Femur (tissue), 1 donor: ENCODE measurements around the gene SGO1.
"Not testable (repeated sequence)": the region's sequence is repeated elsewhere in the genome, so short reads cannot be mapped to it uniquely, and the experiment has no call there.

Source experiments
- DNase-seq: peaks from one replicate; pipeline ENCODE4 v3.0.0-alpha.2; 2017

The SGO1 gene

DNA sequence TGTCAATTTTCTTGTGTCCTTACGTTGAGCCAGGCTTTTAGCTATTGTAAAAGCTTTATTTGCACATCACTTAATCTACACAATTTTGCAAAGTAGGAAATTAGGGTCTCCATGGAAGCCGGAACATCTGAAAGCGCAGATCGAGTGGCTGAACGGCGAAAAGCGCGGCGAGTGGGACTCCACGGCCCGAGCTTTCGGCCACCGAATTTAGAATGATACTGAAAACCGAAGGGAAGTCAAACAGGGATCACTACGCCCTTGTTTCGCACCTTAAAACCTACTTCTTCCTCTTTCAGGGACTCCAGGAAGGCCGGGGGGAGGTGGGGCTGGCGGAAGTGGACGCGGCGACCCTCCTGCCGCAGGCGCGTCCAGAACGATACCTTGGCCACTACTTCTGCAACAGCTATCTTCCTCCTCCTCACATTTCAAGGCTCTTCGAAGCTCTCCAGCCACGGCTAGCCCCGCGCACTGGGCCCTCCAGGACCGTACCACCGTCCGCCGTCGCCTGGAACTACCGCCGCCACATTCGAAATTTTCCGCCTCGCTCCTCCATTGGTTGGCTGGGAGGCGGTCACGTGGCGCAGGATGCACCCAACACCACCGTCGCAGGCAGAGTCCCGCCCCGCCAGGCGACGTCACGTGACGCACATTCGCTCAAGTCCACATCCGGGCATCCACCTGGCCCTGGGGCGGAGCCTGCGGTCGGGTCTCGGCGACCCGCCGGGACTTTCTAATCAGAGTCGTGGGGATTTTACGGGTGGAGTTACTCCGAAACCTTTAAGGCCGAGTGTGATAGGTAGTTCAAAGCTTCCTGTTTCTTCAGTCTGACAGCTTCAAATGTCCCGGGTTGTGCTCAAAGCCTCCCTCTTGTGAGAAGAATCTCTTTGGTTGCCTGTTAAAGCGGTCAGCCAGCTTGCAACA, at the start of gene SGO1:
SGO1 (minus strand) TSS at position 528 of the 921 bp plus-strand sequence. CDS start 2,179 bp downstream, outside the sequence.
- peak; percentile 99 for DNase-seq

DNA sequence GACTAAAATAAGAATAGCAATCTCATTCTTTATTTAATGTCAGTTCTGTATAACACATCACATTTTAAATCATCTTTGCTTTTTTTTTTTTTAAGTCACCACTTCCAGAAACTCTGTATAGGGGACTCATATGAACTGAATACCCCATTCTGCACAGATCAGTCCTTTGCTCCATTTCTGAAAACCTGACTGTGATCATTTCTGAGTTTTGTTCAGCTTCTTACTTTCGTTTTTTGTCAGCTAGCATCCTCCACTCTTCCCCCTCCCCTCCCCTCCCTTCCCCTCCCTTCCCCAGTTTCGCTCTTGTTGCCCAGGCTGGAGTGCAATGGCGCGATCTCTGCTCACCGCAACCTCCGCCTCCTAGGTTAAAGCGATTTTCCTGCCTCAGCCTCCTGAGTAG, 49.8 kb upstream of the SGO1 start:
- no peak for DNase-seq

DNA sequence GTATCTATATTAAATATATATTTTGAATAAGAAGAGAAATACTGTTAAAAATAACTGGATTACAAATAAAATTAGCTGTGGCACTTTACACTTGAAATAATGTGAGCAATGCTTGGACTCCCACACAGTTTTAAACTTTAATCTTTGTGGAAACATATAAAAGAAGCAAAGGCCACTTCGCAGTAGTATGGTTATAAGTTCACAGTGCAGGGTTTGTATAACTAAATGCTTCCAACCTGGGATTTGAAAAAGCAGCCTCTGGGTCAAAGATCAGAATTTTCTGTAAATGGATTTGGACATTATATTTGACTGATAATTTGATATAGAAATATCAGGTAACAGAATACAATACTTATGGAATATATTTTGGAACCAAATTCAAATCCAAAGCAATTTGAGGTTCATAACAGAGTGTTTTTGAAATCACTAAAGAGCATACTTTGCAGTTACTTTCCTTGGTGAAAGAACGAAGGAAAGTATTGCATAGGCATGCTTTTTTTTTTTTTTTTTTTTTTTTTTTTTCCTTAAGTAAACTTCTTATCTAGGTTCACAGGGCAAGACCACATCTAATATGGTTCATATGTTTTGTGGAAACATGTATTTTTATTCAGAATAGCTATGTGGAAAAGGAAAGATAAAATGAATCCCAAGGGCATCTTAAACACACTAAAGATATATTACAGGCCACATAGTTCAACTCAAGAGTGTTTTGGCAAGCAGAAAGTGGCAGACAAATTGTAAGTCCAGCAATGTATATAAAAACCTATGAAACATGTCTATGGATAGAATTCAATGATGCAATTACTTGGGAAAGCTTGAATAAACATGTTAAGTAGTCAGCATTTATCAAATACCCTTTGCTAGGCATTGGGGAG, 47.1 kb upstream of the SGO1 start:
- no peak for DNase-seq

DNA sequence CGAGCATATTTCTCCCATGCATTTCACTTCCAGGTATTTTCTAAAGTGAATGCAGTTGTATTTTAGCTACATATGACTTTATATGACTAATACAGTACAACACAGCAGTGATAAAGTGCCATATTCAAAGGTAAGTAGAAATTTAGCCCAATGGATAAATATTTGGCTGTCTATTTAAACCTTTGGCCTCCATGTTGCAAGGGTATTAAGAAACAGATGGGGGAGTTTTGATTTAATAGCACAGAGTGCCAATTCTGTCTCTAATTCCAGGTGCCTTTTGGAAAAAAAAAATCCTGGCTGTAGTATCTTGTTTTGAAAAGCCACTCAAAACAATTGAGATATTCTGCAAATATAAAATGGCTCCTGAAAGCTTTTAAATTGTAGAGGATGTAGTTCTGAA, 44.9 kb upstream of the SGO1 start:
- no peak for DNase-seq

DNA sequence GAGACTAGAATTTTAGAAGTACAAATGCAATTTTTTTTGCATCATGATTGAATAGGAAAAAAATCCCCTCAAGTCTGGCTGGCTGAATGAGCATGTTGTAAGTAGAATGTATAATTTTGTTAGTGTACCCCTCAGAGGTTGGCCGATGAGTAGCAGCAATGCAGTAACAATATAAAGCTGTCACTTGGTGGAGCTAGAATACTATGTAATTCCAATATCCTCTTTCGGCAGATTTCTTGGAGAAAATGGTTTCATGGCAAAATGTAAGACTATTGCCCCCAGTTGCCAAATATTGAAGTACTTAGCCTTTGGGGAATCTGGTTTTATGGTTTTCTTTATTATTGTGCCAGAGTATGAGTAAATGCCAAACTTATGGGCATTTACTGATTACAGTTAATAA, 39.8 kb upstream of the SGO1 start:
- DNase-seq = no peak

DNA sequence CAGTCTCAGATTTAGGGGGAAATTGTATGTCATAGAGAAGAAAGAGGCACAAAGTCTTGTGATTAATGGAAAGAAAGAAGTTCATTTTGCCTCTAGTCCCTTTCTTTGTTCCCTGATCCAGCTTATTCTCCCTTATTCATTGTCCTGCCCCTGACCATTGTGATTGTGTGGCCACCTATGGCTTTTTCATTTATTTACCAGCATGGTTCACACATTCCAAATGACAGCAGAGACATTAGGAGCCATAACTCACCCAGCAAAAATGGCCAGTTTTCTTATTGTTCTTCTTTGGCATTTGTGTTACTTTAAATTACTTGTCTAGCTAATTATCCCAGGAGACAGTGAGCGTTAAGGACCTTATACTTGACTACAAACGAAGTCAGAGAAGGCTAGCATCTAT, 36.3 kb upstream of the SGO1 start:
- no peak for DNase-seq

DNA sequence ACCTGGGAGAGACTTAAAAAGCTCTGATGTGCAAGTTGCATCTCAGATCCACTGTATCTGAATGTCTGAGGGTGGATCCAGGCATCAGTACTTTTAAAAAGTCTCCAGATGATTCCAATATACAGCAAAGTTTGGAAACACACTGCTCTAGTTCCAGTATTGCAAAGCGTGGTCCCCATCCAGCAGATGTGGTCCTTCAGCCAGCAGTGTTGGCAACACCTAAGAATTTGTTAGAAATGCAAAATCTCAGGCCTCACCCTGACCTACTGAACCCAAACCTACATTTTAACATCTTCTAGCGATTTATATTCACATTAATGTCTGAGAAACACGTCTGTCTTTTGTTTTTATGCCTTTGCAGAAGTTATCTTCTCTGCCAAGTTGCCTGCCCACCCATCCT, 32.2 kb upstream of the SGO1 start:
- no peak for DNase-seq

DNA sequence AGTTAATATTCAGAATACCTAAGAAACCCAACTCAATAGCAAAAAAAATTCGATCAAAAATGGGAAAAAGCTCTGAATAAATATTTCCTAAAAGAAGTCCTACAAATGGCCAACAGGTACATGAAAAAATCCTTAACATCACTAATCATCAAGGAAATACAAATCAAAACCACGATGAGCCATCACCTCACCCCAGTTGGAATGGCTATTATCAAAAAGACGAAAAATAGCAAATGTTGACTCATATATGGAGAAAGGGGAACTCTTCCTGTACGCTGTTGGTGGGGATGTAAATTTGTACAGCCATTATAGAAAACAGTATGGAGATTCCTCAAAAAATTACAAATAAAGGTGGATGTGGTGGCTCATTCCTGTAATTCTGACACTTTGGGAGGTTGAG, 29.6 kb upstream of the SGO1 start:
- DNase-seq = no peak

DNA sequence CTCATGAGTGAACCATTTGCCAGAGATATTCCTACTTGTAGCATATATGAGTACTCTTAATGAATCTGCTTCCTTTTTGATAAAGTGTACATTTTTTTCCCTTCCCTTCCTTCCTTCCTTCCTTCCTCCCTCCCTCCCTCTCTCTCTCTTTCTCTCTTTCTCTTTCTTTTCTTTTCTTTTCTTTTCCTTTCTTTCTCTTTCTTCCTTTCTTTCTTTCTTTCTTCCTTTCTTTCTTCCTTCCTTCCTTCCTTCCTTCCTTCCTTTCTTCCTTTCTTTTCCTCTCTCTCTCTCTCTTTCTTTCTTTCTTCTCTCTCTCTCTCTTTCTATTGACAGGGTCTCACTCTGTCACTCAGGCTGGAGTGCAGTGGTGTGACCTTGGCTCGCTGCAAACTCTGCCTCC, 27.5 kb upstream of the SGO1 start:
- DNase-seq = not testable (repeated sequence)

DNA sequence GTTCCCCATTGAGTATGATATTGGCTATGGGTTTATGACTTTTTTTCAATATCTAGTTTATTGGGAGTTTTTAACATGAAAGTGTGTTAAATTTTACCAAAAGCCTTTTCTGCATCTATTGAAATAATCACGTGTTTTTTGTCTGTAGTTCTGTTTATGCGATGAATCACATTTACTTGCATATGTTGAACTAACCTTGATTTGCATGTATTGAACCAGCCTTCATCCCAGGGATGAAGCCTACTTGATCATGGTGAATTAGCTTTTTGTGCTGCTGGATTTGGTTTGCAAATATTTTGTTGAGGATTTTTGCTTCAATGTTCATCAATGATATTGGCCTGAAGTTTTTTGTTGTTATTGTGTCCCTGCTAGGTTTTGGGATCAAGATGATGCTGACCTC, 21.9 kb upstream of the SGO1 start:
- not testable (repeated sequence) for DNase-seq

DNA sequence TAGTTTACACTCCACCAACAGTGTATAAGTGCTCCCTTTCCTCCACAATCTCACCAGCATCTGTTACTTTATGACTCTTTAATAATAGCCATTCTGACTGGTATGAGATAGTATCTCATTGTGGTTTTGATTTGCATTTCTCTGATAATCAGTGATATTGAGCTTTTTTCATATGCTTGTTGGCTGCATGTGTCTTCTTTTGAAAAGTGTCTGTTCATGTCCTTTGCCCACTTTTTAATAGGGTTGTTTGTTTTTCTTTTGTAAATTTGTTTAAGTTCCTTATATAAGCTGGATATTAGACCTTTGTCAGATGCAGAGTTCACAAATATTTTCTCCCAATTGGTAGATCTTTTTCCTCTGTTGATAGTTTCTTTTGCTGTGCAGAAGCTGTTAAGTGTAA, 19.9 kb upstream of the SGO1 start:
- not testable (repeated sequence) for DNase-seq

DNA sequence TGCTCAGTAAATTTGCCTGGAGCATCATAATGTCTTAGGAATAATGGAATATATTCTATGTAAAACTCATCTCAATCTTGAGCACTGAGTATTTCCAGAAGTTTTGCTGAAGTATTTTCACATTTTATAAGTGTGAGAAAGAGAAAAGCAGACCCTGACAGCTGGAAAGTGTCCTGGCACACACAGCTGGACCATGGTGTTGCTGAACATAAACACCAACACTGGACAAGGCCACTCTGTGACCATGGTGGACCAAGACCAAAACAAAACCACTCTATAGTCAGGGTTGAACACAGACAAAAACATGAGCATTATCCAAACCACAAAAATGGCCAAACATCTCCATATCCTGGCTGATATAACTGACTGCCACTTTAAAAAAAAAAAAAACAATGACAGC, 15.1 kb upstream of the SGO1 start:
- DNase-seq = no peak

DNA sequence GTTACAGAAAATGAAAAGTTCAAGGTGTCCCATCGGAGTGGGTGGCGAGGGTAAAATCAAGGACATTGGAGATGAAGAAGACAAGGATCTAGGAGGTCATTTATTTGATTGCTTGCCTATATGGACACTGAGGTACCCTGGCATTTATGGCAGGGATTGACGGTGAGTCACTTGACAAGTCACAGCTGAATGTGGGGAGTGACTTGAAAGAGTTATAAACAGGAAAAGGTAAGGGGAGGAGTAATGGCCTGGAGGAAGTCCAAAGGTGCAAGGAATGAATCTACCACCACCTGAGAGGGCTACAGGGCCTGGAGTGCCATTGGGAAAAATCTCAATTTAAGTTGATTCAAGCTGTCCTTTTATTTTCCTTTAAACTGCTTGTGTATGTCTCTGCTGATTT, 11.8 kb upstream of the SGO1 start:
- DNase-seq = no peak

DNA sequence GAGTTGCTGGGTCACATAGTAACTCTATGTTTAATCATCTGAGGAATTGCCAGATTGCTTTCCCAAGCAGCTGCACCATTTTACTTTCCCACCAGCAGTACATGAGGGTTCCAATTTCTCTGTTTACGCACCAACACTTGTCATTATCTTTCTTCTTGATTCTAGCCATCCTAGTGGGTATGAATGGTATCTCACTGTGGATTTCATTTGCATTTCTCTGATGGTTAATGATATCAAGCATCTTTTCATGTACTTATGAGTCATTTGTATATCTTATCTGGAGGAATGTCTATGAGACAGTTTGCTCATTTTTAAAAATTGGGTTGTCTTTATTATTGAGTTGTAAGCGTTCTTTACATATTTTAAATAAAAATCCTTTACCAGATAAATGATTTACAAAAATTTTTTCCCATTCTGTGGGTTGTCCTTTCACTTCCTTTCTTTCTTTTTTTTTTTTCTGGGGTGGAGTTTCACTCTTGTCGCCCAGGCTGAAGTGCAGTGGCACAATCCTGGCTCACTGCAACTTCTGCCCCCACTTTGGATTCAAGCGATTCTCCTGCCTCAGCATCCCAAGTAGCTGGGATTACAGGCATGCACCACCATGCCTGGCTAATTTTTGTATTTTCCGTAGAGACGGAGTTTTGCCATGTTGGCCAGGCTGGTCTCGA, 8.9 kb upstream of the SGO1 start:
- no peak for DNase-seq

DNA sequence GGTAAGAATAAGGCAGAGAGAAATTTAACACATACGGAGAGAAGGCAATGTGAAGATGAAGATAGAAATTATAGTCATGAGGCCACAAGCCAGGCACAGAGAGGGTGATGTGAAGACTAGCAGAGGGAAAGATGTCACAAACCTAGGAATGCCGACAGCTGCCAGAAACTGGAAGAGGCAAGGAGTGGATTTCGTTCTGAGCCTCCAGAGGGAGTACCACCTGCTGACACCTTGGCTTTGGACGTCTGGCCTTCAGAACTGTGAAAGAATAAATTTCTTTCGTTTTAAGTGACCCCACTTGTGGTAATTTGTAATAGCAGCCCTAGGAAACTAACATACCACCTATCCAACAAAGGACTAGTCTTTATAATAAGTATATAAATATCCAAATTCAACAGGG, 5.0 kb upstream of the SGO1 start:
- DNase-seq = no peak

DNA sequence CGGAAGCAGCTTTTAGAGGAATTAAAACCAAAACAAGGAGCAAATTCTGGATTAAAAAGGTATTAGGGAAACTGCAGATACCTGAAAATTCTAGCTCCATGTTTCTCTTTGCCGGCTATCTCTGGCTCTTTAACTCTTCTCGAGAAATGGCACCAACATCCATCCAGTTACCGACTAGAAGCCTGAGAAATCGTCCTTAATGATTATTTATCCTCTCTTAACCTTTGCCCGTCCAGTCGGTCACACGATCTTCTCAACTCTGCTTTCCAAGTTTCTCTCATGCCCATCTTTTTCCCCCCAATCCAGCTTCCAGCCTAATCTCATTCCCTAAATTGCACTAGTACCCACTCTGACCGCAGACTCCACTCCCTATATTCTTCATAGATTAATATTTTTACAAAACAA, 596 bp upstream of the SGO1 start:
- no peak for DNase-seq

DNA sequence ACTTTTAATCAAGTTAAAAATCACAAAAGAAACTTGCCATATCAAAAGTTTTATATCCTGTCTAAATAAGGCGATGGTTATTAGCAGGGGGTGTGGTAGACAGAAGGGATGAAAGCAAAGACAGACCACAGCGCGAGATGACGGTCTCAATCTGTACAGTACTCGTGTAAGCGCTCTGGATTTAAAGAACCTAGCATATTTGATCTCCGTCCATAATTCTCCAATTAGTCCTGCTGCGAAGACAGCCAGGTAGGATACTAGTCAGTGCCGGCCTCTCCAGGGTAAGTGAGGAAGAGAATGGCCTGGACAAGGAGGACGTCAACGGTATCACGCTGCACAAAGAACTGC, 701 bp downstream of the SGO1 start:
- no peak for DNase-seq

DNA sequence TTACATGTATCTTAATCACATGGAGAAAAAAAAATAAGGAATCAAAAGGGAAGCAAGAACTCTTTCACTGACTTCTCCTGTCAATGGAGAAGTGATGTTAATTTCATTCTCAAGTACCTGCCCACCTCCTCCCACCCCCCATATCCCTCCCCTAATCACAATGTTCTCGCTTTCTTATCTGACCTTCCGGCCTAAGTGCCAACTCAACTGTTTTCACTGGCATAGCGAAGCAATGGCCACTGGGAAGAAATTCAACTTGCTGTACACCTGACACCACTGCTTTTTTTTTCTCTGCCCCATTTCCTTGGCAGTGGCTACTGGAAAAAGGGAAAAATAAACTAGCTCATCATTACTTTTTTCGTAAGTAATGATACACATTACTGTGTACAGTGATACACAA, 3.8 kb downstream of the SGO1 start:
- DNase-seq = no peak

DNA sequence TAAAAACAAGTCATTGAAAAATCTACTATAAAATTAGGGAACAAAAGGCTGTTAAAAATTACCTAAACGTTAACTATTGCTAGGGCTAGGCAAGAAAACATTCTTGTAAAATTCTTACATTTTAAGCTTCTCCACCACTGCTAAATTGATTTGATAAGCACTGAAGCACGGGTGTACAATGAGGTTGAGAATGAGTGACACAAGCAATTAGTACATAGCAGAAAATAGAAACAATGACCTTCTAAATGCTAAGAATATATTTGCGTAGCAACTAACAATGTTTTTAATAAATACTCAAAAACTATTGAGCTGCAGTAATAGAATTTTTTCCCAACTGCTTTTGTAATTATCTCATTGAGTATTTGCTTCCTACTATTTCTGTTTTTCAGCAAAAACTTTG, 4.7 kb downstream of the SGO1 start:
- no peak for DNase-seq

DNA sequence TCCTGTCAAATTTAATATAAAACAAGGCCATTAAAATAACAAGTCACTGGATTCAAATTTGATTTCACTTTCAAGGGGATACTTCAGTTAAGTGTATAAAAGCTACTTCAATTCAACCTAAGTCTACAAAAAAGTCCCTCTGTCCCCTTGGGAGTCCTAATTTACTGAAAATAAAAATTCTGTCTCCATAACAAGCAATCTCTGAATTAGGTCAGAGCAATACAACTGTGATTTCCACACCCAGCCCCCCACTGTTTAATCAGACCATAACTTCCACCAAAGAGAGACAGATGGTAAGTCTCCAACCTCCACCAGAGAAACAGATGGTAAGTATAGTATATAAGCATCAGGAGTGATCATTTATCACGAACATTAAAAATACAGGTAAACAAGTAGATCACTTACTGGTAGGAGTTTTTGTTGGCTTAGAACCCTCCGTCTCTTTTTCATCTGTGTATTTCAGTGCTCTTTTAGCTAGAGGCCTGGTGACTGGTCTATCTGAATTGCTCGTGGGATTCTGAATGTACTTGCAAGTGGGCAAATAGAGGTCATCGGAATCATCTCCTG, 12.1 kb downstream of the SGO1 start:
- DNase-seq = no peak

DNA sequence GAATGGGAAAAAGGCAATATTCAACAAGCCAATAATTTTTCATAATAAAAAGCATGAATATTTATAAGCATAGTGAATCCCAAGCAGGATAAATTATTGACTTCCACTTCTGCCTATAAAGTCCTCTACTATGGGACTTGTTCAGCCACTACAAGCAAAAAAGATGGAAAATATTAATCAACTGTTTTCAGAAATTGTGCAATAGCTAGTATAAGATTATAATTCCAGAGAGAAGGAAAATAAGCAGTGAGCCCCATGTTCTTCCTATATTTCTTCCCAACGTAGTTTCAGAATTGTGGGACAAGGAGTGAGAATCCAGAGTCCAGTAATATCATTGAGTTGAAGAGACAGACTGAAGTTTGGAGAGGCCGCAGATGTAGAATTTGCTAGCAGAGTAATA, 24.3 kb downstream of the SGO1 start:
- no peak for DNase-seq

DNA sequence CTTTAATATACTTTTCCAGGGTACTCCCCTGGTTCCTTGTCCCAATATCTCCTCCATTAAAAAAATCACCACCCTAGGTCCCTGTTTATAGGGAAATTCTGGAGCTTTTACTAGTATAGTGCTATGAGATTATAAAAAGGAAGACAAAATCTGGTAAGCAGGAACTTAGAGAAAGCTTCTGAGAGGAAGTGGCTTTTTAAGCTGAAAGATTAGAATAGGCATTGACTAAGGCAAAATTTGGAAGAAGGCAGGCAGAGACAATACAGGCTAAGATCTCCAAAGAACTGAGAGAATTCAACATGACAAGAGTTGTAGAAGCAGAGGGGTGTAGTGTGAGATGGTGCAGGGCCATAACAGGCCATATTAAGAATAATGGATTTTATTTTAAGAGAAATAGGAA, 25.8 kb downstream of the SGO1 start:
- no peak for DNase-seq

DNA sequence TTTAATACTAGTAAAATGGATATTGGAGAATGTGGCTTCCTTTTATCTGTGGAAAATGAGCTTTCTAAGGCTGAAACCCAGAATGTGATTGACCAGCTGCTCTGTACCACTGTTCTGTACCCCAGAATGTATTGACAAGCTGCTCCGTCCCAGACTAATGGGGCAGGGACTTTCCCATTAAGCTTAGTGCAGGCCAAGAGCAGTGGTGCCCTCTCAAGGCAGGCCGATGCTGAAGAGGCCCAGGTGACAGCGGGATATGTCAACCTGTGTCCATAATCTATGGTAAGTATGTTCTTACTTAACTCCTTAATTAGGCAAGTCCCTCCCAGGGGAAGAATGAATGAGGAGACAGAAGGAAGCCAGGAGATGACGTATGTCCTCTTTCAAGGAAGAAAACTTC, 31.1 kb downstream of the SGO1 start:
- DNase-seq = no peak
